KOPT-K1 (cell line): Measurements from ENCODE around the gene CEACAM4.
"Not testable (repeated sequence)": the region's sequence is repeated elsewhere in the genome, so short reads cannot be mapped to it uniquely, and the experiment has no call there.

Experiments used
- H3K27ac ChIP-seq: fragments of 200-600 bp; sonication (generic); 2 replicates; pipeline ENCODE4 v1.5.1; 2016; ENCODE audit warnings: antibody characterized with exemption, mild to moderate bottlenecking, low read depth, low read length; ENCODE audit not compliant: poor library complexity, severe bottlenecking
- H3K36me3 ChIP-seq: fragments of 200-600 bp; sonication (generic); 2 replicates; pipeline ENCODE4 v1.5.1; 2017; ENCODE audit warnings: antibody characterized with exemption, mild to moderate bottlenecking, low read length, moderate library complexity; ENCODE audit not compliant: insufficient read depth
- H3K9me3 ChIP-seq: fragments of 200-600 bp; sonication (generic); 2 replicates; pipeline ENCODE4 v1.5.1; 2017; ENCODE audit warnings: antibody characterized with exemption, low read length, mild to moderate bottlenecking; ENCODE audit not compliant: insufficient read depth, poor library complexity, severe bottlenecking

CEACAM4 gene

GRCh38 chr19:41626877-41627276 is at the start of gene CEACAM4:
Gene CEACAM4, minus strand, starts transcription at chr19:41627074. Its CDS starts 111 bp downstream, at chr19:41626963.
- Histone ChIP-seq H3K9me3 (peaks cover 10% of the 10 kb centered on the region), H3K27ac (no peak within 1 kb of the TSS)

GRCh38 chr19:41671486-41671885 is 44.6 kb upstream of the CEACAM4 start:
- Histone ChIP-seq H3K36me3 (no peaks in the 10 kb centered on the region), H3K27ac (no peak overlapping the region), H3K9me3 (peaks cover 10% of the 10 kb centered on the region)

More at GRCh38 chr19:41626877-41627276, at the start of gene CEACAM4:
- no peaks in the 10 kb centered on the region for H3K36me3 ChIP-seq

DNA sequence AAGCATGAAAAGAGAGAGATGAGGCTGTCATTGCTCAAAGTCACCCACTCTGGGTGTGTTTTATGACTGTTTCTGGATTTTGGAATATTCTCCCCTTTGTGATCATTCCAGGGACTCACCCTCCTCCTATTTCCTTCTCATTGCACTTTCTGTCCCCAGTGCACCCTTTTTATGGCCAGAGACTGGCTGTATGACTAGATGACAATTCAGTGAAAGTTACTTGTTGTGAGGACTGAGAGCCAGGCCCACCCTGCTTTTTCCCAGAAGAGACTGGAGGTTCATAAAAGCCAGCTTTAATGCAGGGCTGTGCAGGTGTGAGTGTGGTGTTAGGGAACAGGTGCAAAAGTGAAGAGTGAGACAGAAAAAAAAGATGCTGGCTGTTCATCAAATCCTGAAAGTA is 43.9 kb upstream of the CEACAM4 start:
- Histone ChIP-seq H3K27ac (no peak overlapping the region), H3K9me3 (peaks cover 17% of the 10 kb centered on the region), H3K36me3 (no peaks in the 10 kb centered on the region)

- peaks cover 23% of the 10 kb centered on the region for H3K9me3 ChIP-seq
These were observed 41.4 kb upstream of the CEACAM4 start for GRCh38 chr19:41668315-41668714.

DNA sequence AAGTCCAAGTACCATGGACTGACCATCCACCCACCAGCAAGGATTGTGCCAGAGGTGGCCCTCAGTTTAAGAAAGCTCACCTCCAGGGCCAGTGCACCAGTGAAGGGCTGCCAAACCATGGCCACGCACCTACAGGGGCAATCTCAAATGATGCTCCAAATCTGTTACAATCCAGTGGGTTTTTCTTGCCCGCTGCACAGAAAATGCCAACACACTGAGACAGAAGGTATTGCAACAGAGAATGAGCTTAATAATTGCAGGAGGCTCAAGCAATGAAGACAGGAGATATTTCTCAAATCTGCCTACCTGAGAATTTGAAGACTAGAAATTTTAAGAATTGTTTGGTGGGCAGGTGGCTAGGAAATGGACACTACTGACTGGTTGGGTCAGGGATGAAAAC is 39.2 kb upstream of the CEACAM4 start:
- peaks cover 23% of the 10 kb centered on the region for H3K9me3 ChIP-seq
- no peaks in the 10 kb centered on the region for H3K36me3 ChIP-seq
- H3K27ac ChIP-seq, result no peak overlapping the region

More at GRCh38 chr19:41668315-41668714, 41.4 kb upstream of the CEACAM4 start:
- Histone ChIP-seq H3K27ac (no peak overlapping the region), H3K36me3 (no peaks in the 10 kb centered on the region)

DNA sequence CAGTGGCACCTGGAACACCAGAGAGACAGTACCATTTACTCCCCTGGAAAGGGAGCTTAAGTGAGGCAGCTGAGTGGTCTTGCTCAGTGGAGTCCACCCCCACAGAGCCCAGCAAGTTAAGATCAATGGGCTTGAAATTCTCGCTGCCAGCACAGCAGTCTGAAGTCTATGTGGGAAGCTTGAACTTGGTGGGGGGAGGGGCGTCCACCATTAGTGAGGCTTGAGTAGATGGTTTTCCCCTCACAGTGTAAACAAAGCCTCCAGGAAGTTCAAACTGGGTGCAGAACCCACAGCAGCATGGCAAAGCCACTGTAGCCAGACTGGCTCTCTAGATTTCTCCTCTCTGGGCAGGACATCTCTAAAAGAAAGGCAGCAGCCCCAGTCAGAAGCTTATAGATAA is 30.3 kb upstream of the CEACAM4 start:
- Histone ChIP-seq H3K9me3 (no peaks in the 10 kb centered on the region), H3K27ac (no peak overlapping the region), H3K36me3 (no peaks in the 10 kb centered on the region)

DNA sequence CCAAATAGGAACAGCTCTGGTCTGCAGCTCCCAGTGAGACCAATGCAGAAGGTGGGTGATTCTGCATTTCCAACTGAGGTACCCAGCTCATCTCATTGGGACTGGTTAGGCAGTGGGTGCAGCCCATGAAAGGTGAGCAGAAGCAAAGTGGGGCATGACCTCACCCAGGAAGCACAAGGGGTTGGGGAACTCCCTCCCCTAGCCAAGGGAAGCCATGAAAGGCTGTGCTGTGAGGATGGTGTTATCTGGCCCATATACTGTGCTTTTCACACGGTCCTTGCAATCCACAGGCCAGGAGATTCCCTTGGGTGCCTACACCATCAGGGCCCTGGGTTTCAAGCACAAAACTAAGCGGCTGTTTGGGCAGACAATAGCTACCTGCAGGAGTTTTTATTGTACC is 29.9 kb upstream of the CEACAM4 start:
- H3K36me3 ChIP-seq, H3K27ac ChIP-seq, H3K9me3 ChIP-seq: not testable (repeated sequence)

DNA sequence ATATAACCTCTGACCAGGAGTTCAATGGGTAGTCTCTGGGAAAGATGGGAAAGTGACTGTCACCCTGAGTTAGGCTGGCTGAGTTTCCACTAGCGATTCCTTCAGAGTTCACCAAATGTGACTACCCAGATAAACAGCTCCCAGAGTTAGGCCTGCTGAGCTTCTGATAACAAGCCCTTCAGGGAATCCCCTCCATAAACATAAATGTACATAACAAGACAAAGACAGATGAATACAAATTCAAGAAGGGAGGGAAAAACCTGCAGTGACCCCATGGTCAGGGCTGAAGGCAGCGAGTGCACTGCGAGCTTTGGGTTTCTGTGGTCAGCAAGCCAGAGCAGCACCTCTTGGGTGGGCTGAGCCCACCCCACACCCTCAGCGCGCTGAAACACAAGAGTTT is 25.4 kb upstream of the CEACAM4 start:
- Histone ChIP-seq H3K9me3 (no peaks in the 10 kb centered on the region), H3K36me3 (no peaks in the 10 kb centered on the region), H3K27ac (no peak overlapping the region)

- no peak overlapping the region for H3K27ac ChIP-seq
- H3K9me3 ChIP-seq, result no peaks in the 10 kb centered on the region
- no peaks in the 10 kb centered on the region for H3K36me3 ChIP-seq
These were observed 23.0 kb upstream of the CEACAM4 start for GRCh38 chr19:41649827-41650226.

- no peaks in the 10 kb centered on the region for H3K36me3 ChIP-seq
- H3K27ac ChIP-seq, result no peak overlapping the region
- no peaks in the 10 kb centered on the region for H3K9me3 ChIP-seq
These were observed 19.8 kb upstream of the CEACAM4 start for GRCh38 chr19:41646589-41647204.

DNA sequence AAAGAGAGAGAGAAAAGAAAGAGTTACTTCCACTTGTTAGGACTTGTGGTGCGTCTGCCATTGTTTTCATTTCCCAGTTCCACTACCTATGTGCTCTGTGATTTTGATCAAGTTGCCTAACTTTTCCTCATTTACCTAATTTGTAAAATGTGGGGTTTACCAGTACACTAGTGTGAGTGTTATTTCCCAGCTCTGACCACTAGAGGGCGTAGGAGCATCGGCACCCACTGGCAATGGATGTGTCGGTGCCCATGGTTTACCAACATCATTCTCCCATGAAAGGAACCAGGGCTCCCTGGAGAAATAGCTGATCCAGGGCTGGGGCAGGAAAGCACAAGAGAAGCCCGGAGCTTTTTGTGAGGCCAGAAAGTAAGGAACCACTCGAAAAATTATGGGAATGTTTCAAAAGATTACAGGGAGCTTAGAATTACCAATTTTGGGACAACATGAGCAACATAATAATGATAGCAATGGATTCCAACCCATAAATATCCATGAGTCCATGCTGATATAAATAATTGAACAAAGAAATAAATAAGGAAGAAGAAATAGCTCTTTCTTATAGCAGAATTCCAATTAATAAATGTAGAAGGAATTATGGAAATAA is 15.1 kb upstream of the CEACAM4 start:
- H3K9me3 ChIP-seq, result no peaks in the 10 kb centered on the region
- no peaks in the 10 kb centered on the region for H3K36me3 ChIP-seq
- H3K27ac ChIP-seq, result no peak overlapping the region

DNA sequence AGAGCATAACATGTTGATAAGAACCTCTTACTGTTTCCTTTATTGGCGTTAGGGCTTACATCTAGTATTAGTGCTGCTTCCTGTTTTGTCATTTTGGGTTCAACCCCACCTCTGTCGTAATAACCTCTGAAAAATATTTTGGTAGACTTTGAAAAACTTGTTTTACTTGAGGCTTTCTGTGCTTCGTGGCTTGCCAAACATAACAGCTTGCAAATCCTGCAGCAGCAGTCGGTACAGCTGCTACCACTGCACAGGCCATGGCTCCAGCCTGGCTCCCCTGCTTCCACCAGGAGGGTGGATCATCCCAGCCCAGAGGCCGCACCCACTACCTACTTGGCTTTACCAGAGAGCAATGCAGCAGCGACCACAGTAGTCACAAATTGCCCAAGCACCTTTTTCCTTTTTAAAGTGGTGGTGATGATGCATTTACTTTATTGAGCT is 11.8 kb upstream of the CEACAM4 start:
- H3K27ac ChIP-seq, result no peak overlapping the region
- no peaks in the 10 kb centered on the region for H3K36me3 ChIP-seq
- no peaks in the 10 kb centered on the region for H3K9me3 ChIP-seq

DNA sequence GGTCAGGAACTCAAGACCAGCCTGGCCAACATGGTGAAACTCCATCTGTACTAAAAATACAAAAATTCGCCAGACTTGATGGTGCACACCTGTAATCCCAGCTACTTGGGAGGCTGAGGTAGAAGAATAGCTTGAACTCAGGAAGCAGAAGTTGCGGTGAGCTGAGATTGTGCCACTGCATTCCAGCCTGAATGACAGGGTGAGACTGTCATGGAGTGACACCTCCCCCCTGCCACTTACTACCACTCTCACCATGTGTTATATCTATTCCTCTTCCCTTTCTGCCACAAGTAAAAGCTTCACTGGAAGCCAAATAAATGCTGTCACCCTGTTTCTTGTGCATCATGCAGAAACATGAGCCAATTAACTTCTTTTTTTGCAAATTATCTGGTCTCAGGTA is 10.6 kb upstream of the CEACAM4 start:
- Histone ChIP-seq H3K36me3 (no peaks in the 10 kb centered on the region), H3K9me3 (no peaks in the 10 kb centered on the region), H3K27ac (no peak overlapping the region)

GRCh38 chr19:41627966-41628675 is 1.2 kb upstream of the CEACAM4 start:
- Histone ChIP-seq H3K36me3 (no peaks in the 10 kb centered on the region), H3K27ac (no peak overlapping the region), H3K9me3 (peaks cover 10% of the 10 kb centered on the region)

- Histone ChIP-seq H3K27ac (no peak overlapping the region), H3K36me3 (no peaks in the 10 kb centered on the region), H3K9me3 (peaks cover 10% of the 10 kb centered on the region)
These were observed 596 bp downstream of the CEACAM4 start for GRCh38 chr19:41626278-41626677.
